ENCODE measurements around the gene SUGCT. TPM values are rescaled to one million over a fixed set of nuclear protein-coding genes. Genes with fewer than 3 reads are reported as not detected.
A peak's percentile ranks its signal among the peaks of the same experiment; 100 is the strongest.
"Not testable (repeated sequence)": the region's sequence is repeated elsewhere in the genome, so short reads cannot be mapped to it uniquely, and the experiment has no call there.

SUGCT gene
- 1.3 TPM for polyA plus RNA-seq

GRCh38 chr7:40134428-40135316 lies at the start of gene SUGCT, which contains the start of gene MPLKIP:
Gene SUGCT, plus strand, starts transcription at chr7:40135005.
Gene MPLKIP, minus strand, starts transcription at chr7:40134622. Its CDS starts 55 bp downstream, at chr7:40134567.
- H3K4me3 Mint-ChIP-seq, result peak within 1 kb of the TSS; percentile 91 to 100 (median 98)
- H3K27ac Mint-ChIP-seq, result peak within 1 kb of the TSS; percentile 84 to 99 (median 98)
- H3K9me3 Mint-ChIP-seq, result peaks cover 0 to 2% (median 0%) of the 10 kb centered on the region in 3 donors
- H3K36me3 Mint-ChIP-seq, result no peaks in the 10 kb centered on the region
- H3K4me1 Mint-ChIP-seq, result peaks cover 18 to 20% (median 20%) of the 10 kb centered on the region in 3 donors
- H3K27me3 Mint-ChIP-seq, result peaks cover 2% of the 10 kb centered on the region

- no peaks in the 10 kb centered on the region for H3K27me3 Mint-ChIP-seq
- H3K27ac Mint-ChIP-seq, result no peak overlapping the region
- H3K9me3 Mint-ChIP-seq, result no peaks in the 10 kb centered on the region
- peaks cover 5% of the 10 kb centered on the region for H3K36me3 Mint-ChIP-seq
- H3K4me1 Mint-ChIP-seq, result no peaks in the 10 kb centered on the region
- H3K4me3 Mint-ChIP-seq, result no peak overlapping the region
These were observed 42.6 kb upstream of the SUGCT start for GRCh38 chr7:40092182-40092581.

GRCh38 chr7:40093631-40094350 lies 41.0 kb upstream of the SUGCT start:
- Mint-ChIP-seq H3K4me3 (peak overlapping the region in 1 of 4 donors; percentile 49), H3K9me3 (no peaks in the 10 kb centered on the region), H3K36me3 (peaks cover 3% of the 10 kb centered on the region)

GRCh38 chr7:40095230-40095629 lies 39.6 kb upstream of the SUGCT start:
- no peaks in the 10 kb centered on the region for H3K9me3 Mint-ChIP-seq
- no peak overlapping the region for H3K27ac Mint-ChIP-seq
- peaks cover 3% of the 10 kb centered on the region for H3K36me3 Mint-ChIP-seq
- H3K27me3 Mint-ChIP-seq, result no peaks in the 10 kb centered on the region
- H3K4me1 Mint-ChIP-seq, result peaks cover 0 to 1% (median 0%) of the 10 kb centered on the region in 3 donors
- H3K4me3 Mint-ChIP-seq, result no peak overlapping the region

More at GRCh38 chr7:40093631-40094350, 41.0 kb upstream of the SUGCT start:
- Mint-ChIP-seq H3K27ac (peak overlapping the region in 1 of 3 donors; percentile 30), H3K27me3 (no peaks in the 10 kb centered on the region), H3K4me1 (no peaks in the 10 kb centered on the region)

GRCh38 chr7:40095695-40096327 lies 39.0 kb upstream of the SUGCT start:
- Mint-ChIP-seq H3K27ac (no peak overlapping the region), H3K27me3 (no peaks in the 10 kb centered on the region), H3K4me3 (no peak overlapping the region), H3K9me3 (no peaks in the 10 kb centered on the region), H3K4me1 (peaks cover 0 to 1% (median 0%) of the 10 kb centered on the region in 3 donors), H3K36me3 (peaks cover 3% of the 10 kb centered on the region)

GRCh38 chr7:40097728-40098127 lies 37.1 kb upstream of the SUGCT start:
- Mint-ChIP-seq H3K9me3 (no peaks in the 10 kb centered on the region), H3K36me3 (peaks cover 3% of the 10 kb centered on the region), H3K4me3 (no peak overlapping the region), H3K27me3 (no peaks in the 10 kb centered on the region), H3K4me1 (peaks cover 0 to 1% (median 0%) of the 10 kb centered on the region in 3 donors), H3K27ac (peak overlapping the region in 1 of 3 donors; percentile 48)

- H3K9me3 Mint-ChIP-seq, result no peaks in the 10 kb centered on the region
- no peak overlapping the region for H3K27ac Mint-ChIP-seq
- H3K36me3 Mint-ChIP-seq, result peaks cover 2% of the 10 kb centered on the region
- H3K4me1 Mint-ChIP-seq, result peaks cover 0 to 1% (median 0%) of the 10 kb centered on the region in 3 donors
- no peaks in the 10 kb centered on the region for H3K27me3 Mint-ChIP-seq
- no peak overlapping the region for H3K4me3 Mint-ChIP-seq
These were observed 36.0 kb upstream of the SUGCT start for GRCh38 chr7:40098810-40099209.

GRCh38 chr7:40099837-40100236 lies 35.0 kb upstream of the SUGCT start:
- H3K9me3 Mint-ChIP-seq, result no peaks in the 10 kb centered on the region
- no peak overlapping the region for H3K4me3 Mint-ChIP-seq
- no peaks in the 10 kb centered on the region for H3K27me3 Mint-ChIP-seq
- H3K36me3 Mint-ChIP-seq, result peaks cover 2% of the 10 kb centered on the region
- H3K27ac Mint-ChIP-seq, result no peak overlapping the region
- peaks cover 0 to 1% (median 0%) of the 10 kb centered on the region in 3 donors for H3K4me1 Mint-ChIP-seq

- Mint-ChIP-seq H3K27me3 (no peaks in the 10 kb centered on the region), H3K4me1 (peaks cover 0 to 3% (median 0%) of the 10 kb centered on the region in 3 donors), H3K9me3 (no peaks in the 10 kb centered on the region), H3K27ac (no peak overlapping the region), H3K4me3 (no peak overlapping the region), H3K36me3 (peaks cover 2% of the 10 kb centered on the region)
These were observed 33.6 kb upstream of the SUGCT start for GRCh38 chr7:40101201-40101600.

- Mint-ChIP-seq H3K27ac (no peak overlapping the region), H3K36me3 (peaks cover 2% of the 10 kb centered on the region)
These were observed 31.9 kb upstream of the SUGCT start for GRCh38 chr7:40102897-40103296.

GRCh38 chr7:40105879-40106473 lies 28.8 kb upstream of the SUGCT start:
- Mint-ChIP-seq H3K4me3 (no peak overlapping the region), H3K27me3 (no peaks in the 10 kb centered on the region), H3K36me3 (peaks cover 5% of the 10 kb centered on the region), H3K27ac (no peak overlapping the region), H3K9me3 (no peaks in the 10 kb centered on the region), H3K4me1 (peaks cover 1 to 6% (median 3%) of the 10 kb centered on the region in 3 donors)

More at GRCh38 chr7:40102897-40103296, 31.9 kb upstream of the SUGCT start:
- Mint-ChIP-seq H3K4me1 (peaks cover 0 to 3% (median 0%) of the 10 kb centered on the region in 3 donors), H3K27me3 (no peaks in the 10 kb centered on the region), H3K4me3 (no peak overlapping the region), H3K9me3 (no peaks in the 10 kb centered on the region)

- Mint-ChIP-seq H3K4me1 (peaks cover 0 to 6% (median 4%) of the 10 kb centered on the region in 3 donors), H3K9me3 (no peaks in the 10 kb centered on the region), H3K27ac (peak overlapping the region in 1 of 3 donors; percentile 9), H3K36me3 (peaks cover 6% of the 10 kb centered on the region), H3K4me3 (no peak overlapping the region), H3K27me3 (no peaks in the 10 kb centered on the region)
These were observed 18.9 kb upstream of the SUGCT start for GRCh38 chr7:40115936-40116335.

GRCh38 chr7:40117199-40117598 lies 17.6 kb upstream of the SUGCT start:
- not testable (repeated sequence) for H3K4me1 Mint-ChIP-seq, H3K36me3 Mint-ChIP-seq, H3K27ac Mint-ChIP-seq, H3K9me3 Mint-ChIP-seq, H3K27me3 Mint-ChIP-seq, H3K4me3 Mint-ChIP-seq

- H3K4me1 Mint-ChIP-seq, H3K27ac Mint-ChIP-seq, H3K4me3 Mint-ChIP-seq, H3K27me3 Mint-ChIP-seq, H3K9me3 Mint-ChIP-seq, H3K36me3 Mint-ChIP-seq: not testable (repeated sequence)
These were observed 16.6 kb upstream of the SUGCT start for GRCh38 chr7:40118201-40118600.
